PC-9 (cell line): ENCODE results near the gene LNX2. TPM values are rescaled to one million over a fixed set of nuclear protein-coding genes. Genes with fewer than 3 reads are reported as not detected.

Experiments
- BruUV-seq: library from RNA; stranded (reverse); fragments of 400-500 nt; replicated peaks from 2 replicates; lab custom pipeline; 2021; lab: Mats Ljungman, UMichigan
- CTCF ChIA-PET: fragments of 300-600 bp; sonication (Branson Sonifier 250); formaldehyde crosslinking; loops from one replicate; lab custom pipeline; 2022; ENCODE audit warnings: antibody characterized with exemption; lab: Charles Lee
- POLR2A ChIA-PET: fragments of 300-600 bp; sonication (Branson Sonifier 250); formaldehyde crosslinking; loops from one replicate; lab custom pipeline; 2022; ENCODE audit warnings: antibody characterized with exemption; ENCODE audit not compliant: unreplicated experiment; lab: Charles Lee
- DNase-seq, 2 experiments: peaks; one replicate each; pipeline versions ENCODE4 v3.0.0 to v3.0.0-alpha.2; 2015 to 2022; ENCODE audit warnings: mixed read lengths in 1 of 2
- H2AFZ ChIP-seq: fragments of 200-600 bp; sonication (generic); 2 replicates; pipeline ENCODE4 v1.8.1; 2017; ENCODE audit warnings: antibody characterized with exemption
- H3F3A ChIP-seq: fragments of 200-600 bp; sonication (generic); 2 replicates; pipeline ENCODE4 v1.8.1; 2017; ENCODE audit warnings: antibody characterized with exemption, mild to moderate bottlenecking, low read depth; ENCODE audit not compliant: insufficient read depth
- H3K27ac ChIP-seq: fragments of 200-600 bp; sonication (generic); 2 replicates; pipeline ENCODE4 v1.6.1; 2016; ENCODE audit warnings: mixed run types
- H3K27me3 ChIP-seq: fragments of 200-600 bp; sonication (generic); 2 replicates; pipeline ENCODE4 v1.6.1; 2016; ENCODE audit warnings: low read depth, mixed run types; ENCODE audit not compliant: insufficient read depth
- H3K36me3 ChIP-seq: fragments of 200-600 bp; sonication (generic); 2 replicates; pipeline ENCODE4 v1.6.1; 2016; ENCODE audit warnings: low read depth, mixed run types
- H3K4me1 ChIP-seq: fragments of 200-600 bp; sonication (generic); replicated peaks from 2 replicates; pipeline ENCODE4 v1.6.1; 2016; ENCODE audit warnings: mixed run types; ENCODE audit not compliant: insufficient read depth
- H3K4me2 ChIP-seq: fragments of 200-600 bp; sonication (generic); 2 replicates; pipeline ENCODE4 v1.6.1; 2017; ENCODE audit warnings: mixed run types
- H3K4me3 ChIP-seq: fragments of 200-600 bp; sonication (generic); 2 replicates; pipeline ENCODE4 v1.6.1; 2016; ENCODE audit warnings: mixed run types
- H3K79me2 ChIP-seq: fragments of 200-600 bp; sonication (generic); 2 replicates; pipeline ENCODE4 v1.6.1; 2017; ENCODE audit warnings: low read depth, mixed run types
- H3K9me2 ChIP-seq: fragments of 200-600 bp; sonication (generic); 2 replicates; pipeline ENCODE4 v1.8.1; 2017; ENCODE audit warnings: mild to moderate bottlenecking; ENCODE audit not compliant: insufficient read depth
- H3K9me3 ChIP-seq: fragments of 200-600 bp; sonication (generic); 2 replicates; pipeline ENCODE4 v1.8.1; 2016; ENCODE audit warnings: low read depth; ENCODE audit not compliant: insufficient read depth
- H4K20me1 ChIP-seq: fragments of 200-600 bp; sonication (generic); 2 replicates; pipeline ENCODE4 v1.8.1; 2017; ENCODE audit not compliant: insufficient read depth
- EZH2 ChIP-seq: fragments of 200-600 bp; sonication (generic); IDR thresholded peaks from 2 replicates; pipeline ENCODE4 v1.8.0; 2017; ENCODE audit warnings: antibody characterized with exemption, low read depth
- intact Hi-C: fragments of 100-400 bp; cut with micrococcal nuclease; formaldehyde crosslinking; loops from one replicate; pipeline ENCODE4 v1.10.0; 2022; ENCODE audit not compliant: unreplicated experiment
- total RNA-seq: library from RNA; stranded (reverse); gene quantifications from 2 replicates; pipeline ENCODE4 v1.2.3, GENCODE V29; 2021
- TF ChIP-seq, protein P1 (sequence below): fragments of 200-600 bp; sonication (generic); conservative IDR thresholded peaks from 2 replicates; pipeline ENCODE4 v1.6.1; 2017; ENCODE audit warnings: mixed run types, antibody characterized with exemption, mild to moderate bottlenecking, moderate library complexity

The LNX2 gene
- total RNA-seq, 1 experiment from 2014 or later, result 7.0 TPM

DNA sequence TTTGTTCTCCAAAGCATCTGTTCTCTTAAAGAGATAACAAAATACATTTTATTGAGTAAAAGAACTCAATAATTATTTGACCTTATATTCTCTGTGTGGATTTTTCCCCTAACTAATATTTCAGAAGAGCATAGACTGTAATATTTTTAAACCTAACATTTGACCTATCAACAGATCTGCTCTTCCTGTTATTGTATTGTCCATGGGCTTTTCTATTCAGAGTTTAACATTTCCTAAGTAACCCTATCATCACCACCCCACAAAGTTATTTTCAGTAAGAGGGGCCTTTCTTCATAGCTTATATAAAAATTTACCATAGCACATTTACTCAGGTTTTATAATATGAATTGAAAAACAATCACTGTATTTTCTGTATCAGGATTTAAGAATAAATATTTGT, 18.9 kb upstream of the LNX2 start:
- Histone ChIP-seq H3K4me2 (no peak overlapping the region), H3F3A (no peaks in the 10 kb centered on the region), H3K27ac (no peak overlapping the region), H3K27me3 (no peaks in the 10 kb centered on the region), H4K20me1 (peaks cover 31% of the 10 kb centered on the region), H3K9me3 (no peaks in the 10 kb centered on the region), H2AFZ (no peak overlapping the region), H3K36me3 (peaks cover 4% of the 10 kb centered on the region; the same call in 1 of the 2 replicates), H3K4me1 (no peaks in the 10 kb centered on the region), H3K79me2 (peaks cover 65% of the 10 kb centered on the region), H3K4me3 (no peak overlapping the region), H3K9me2 (no peaks in the 10 kb centered on the region)
- DNase-seq, result no peak
- POLR2A ChIA-PET, result interaction anchor here (0.5 kb wide), 1 partner anchor 70 kb away, joined by 3 read pairs; no protein-coding TSS in a partner anchor
- TF ChIP-seq, protein P1, sequence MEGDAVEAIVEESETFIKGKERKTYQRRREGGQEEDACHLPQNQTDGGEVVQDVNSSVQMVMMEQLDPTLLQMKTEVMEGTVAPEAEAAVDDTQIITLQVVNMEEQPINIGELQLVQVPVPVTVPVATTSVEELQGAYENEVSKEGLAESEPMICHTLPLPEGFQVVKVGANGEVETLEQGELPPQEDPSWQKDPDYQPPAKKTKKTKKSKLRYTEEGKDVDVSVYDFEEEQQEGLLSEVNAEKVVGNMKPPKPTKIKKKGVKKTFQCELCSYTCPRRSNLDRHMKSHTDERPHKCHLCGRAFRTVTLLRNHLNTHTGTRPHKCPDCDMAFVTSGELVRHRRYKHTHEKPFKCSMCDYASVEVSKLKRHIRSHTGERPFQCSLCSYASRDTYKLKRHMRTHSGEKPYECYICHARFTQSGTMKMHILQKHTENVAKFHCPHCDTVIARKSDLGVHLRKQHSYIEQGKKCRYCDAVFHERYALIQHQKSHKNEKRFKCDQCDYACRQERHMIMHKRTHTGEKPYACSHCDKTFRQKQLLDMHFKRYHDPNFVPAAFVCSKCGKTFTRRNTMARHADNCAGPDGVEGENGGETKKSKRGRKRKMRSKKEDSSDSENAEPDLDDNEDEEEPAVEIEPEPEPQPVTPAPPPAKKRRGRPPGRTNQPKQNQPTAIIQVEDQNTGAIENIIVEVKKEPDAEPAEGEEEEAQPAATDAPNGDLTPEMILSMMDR, result no peak
- no peak for TF ChIP-seq EZH2
- intact Hi-C loops, result no loop called here
- CTCF ChIA-PET, result no interaction called here
- no TSS peak for BruUV-seq

DNA sequence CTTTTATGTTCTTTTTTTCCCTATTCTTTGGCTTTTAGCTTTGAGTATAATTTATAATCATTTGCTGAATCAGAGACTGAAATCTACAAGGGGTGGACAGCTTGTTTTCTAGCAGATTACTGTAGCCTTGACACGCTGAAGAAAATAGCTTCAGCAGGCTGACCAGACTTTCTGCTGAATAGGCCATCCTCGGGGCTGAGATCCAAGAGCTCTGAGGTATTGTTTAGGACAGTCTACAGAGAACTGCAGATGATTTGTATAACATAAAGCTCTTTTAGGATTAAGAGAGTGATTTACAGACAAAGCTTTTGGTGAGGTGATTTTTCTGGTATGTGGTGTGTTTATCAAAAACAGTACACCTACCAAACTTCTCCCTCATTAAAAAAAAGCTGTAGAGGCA, 18.2 kb upstream of the LNX2 start:
- ChIA-PET CTCF (no interaction called here), POLR2A (interaction anchor here (0.5 kb wide), 1 partner anchor 70 kb away, joined by 3 read pairs; no protein-coding TSS in a partner anchor)
- Histone ChIP-seq H2AFZ (no peak overlapping the region), H3K27ac (no peak overlapping the region), H4K20me1 (peaks cover 31% of the 10 kb centered on the region), H3K4me1 (no peaks in the 10 kb centered on the region), H3F3A (no peaks in the 10 kb centered on the region), H3K4me3 (no peak overlapping the region), H3K79me2 (peaks cover 62% of the 10 kb centered on the region), H3K27me3 (no peaks in the 10 kb centered on the region), H3K4me2 (no peak overlapping the region), H3K9me2 (no peaks in the 10 kb centered on the region), H3K9me3 (no peaks in the 10 kb centered on the region), H3K36me3 (peaks cover 8% of the 10 kb centered on the region; the same call in 1 of the 2 replicates)
- BruUV-seq, result no TSS peak
- TF ChIP-seq, protein P1, result no peak
- no peak for TF ChIP-seq EZH2
- no peak for DNase-seq
- intact Hi-C loops, result no loop called here

DNA sequence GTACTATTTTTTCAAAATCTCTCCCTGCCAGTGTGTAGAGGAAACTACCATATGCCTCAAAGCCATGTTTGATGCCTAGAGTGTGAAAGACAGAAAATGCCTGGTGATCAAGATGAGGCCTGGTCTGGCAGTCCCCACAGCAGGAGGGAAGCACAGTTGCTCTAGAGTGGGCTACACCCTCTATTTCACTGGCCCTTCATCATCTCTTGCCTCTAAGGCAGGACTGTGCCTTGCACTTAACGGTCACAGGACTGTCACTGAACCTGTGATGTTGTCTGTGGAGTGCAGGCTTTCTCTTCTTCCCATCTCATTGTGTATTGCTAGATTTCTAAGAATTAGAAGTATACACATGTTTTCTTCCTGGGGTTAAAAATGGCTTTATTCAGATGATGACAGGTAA, 17.7 kb upstream of the LNX2 start:
- no peak for TF ChIP-seq EZH2
- TF ChIP-seq, protein P1, result no peak
- H3F3A ChIP-seq, result no peaks in the 10 kb centered on the region
- H3K27ac ChIP-seq, result no peak overlapping the region
- no peak overlapping the region for H2AFZ ChIP-seq
- no peak for DNase-seq
- H3K4me2 ChIP-seq, result no peak overlapping the region
- no peak overlapping the region for H3K4me3 ChIP-seq
- peaks cover 65% of the 10 kb centered on the region for H3K79me2 ChIP-seq
- no peaks in the 10 kb centered on the region for H3K4me1 ChIP-seq
- ChIA-PET POLR2A (no interaction called here), CTCF (no interaction called here)
- H3K9me3 ChIP-seq, result no peaks in the 10 kb centered on the region
- intact Hi-C loops, result no loop called here
- BruUV-seq, result no TSS peak
- no peaks in the 10 kb centered on the region for H3K27me3 ChIP-seq
- no peaks in the 10 kb centered on the region for H3K9me2 ChIP-seq
- peaks cover 12% of the 10 kb centered on the region; the same call in 1 of the 2 replicates for H3K36me3 ChIP-seq
- peaks cover 31% of the 10 kb centered on the region for H4K20me1 ChIP-seq
